Ishikawa (cell line): ENCODE results near the gene HMGXB3.

Experiments used
- CEBPB ChIP-seq: IDR thresholded peaks from 2 replicates; pipeline ENCODE4 v1.6.1; 2012
- CREB1 ChIP-seq: IDR thresholded peaks from 2 replicates; pipeline ENCODE4 v1.6.1; 2012; ENCODE audit warnings: low read depth
- EGR1 ChIP-seq: IDR thresholded peaks from 2 replicates; pipeline ENCODE4 v1.6.1; 2012
- EP300 ChIP-seq: IDR thresholded peaks from 2 replicates; pipeline ENCODE4 v1.6.1; 2012; ENCODE audit warnings: borderline replicate concordance
- FOXM1 ChIP-seq: IDR thresholded peaks from 2 replicates; pipeline ENCODE4 v1.6.1; 2012; ENCODE audit warnings: low read depth, borderline replicate concordance
- NFIC ChIP-seq: IDR thresholded peaks from 2 replicates; pipeline ENCODE4 v1.6.1; 2012
- RAD21 ChIP-seq: IDR thresholded peaks from 2 replicates; pipeline ENCODE4 v1.6.1; 2012; ENCODE audit warnings: low read depth
- TAF1 ChIP-seq: IDR thresholded peaks from 2 replicates; pipeline ENCODE4 v1.6.1; 2012; ENCODE audit warnings: low read depth, mild to moderate bottlenecking
- TCF12 ChIP-seq: IDR thresholded peaks from 2 replicates; pipeline ENCODE4 v1.6.1; 2012; ENCODE audit warnings: low read depth
- TEAD4 ChIP-seq: IDR thresholded peaks from 2 replicates; pipeline ENCODE4 v1.6.1; 2012
- USF1 ChIP-seq: IDR thresholded peaks from 2 replicates; pipeline ENCODE4 v1.6.1; 2012
- YY1 ChIP-seq: IDR thresholded peaks from 2 replicates; pipeline ENCODE4 v1.6.1; 2012; ENCODE audit warnings: low read depth
- ZBTB7A ChIP-seq: IDR thresholded peaks from 2 replicates; pipeline ENCODE4 v1.6.1; 2012; ENCODE audit warnings: low read depth
- TF ChIP-seq, protein P1 (sequence below): IDR thresholded peaks from 2 replicates; pipeline ENCODE4 v1.6.1; 2012; ENCODE audit warnings: low read depth, mild to moderate bottlenecking
- TF ChIP-seq, protein P2 (sequence below): IDR thresholded peaks from 2 replicates; pipeline ENCODE4 v1.6.1; 2012

The HMGXB3 gene

GRCh38 chr5:150053713-150054392, 53.3 kb downstream of the HMGXB3 start:
- no peak for TF ChIP-seq FOXM1
- no peak for TF ChIP-seq TCF12
- TF ChIP-seq YY1 = no peak
- TF ChIP-seq, protein P1, sequence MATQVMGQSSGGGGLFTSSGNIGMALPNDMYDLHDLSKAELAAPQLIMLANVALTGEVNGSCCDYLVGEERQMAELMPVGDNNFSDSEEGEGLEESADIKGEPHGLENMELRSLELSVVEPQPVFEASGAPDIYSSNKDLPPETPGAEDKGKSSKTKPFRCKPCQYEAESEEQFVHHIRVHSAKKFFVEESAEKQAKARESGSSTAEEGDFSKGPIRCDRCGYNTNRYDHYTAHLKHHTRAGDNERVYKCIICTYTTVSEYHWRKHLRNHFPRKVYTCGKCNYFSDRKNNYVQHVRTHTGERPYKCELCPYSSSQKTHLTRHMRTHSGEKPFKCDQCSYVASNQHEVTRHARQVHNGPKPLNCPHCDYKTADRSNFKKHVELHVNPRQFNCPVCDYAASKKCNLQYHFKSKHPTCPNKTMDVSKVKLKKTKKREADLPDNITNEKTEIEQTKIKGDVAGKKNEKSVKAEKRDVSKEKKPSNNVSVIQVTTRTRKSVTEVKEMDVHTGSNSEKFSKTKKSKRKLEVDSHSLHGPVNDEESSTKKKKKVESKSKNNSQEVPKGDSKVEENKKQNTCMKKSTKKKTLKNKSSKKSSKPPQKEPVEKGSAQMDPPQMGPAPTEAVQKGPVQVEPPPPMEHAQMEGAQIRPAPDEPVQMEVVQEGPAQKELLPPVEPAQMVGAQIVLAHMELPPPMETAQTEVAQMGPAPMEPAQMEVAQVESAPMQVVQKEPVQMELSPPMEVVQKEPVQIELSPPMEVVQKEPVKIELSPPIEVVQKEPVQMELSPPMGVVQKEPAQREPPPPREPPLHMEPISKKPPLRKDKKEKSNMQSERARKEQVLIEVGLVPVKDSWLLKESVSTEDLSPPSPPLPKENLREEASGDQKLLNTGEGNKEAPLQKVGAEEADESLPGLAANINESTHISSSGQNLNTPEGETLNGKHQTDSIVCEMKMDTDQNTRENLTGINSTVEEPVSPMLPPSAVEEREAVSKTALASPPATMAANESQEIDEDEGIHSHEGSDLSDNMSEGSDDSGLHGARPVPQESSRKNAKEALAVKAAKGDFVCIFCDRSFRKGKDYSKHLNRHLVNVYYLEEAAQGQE = no peak
- TF ChIP-seq CEBPB = no peak
- no peak for TF ChIP-seq EGR1
- TF ChIP-seq ZBTB7A = no peak
- no peak for TF ChIP-seq NFIC
- no peak for TF ChIP-seq RAD21
- TF ChIP-seq EP300 = no peak
- TF ChIP-seq, protein P2, sequence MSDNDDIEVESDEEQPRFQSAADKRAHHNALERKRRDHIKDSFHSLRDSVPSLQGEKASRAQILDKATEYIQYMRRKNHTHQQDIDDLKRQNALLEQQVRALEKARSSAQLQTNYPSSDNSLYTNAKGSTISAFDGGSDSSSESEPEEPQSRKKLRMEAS = no peak
- TF ChIP-seq CREB1 = no peak
- TF ChIP-seq USF1 = no peak
- TF ChIP-seq TEAD4 = no peak

DNA sequence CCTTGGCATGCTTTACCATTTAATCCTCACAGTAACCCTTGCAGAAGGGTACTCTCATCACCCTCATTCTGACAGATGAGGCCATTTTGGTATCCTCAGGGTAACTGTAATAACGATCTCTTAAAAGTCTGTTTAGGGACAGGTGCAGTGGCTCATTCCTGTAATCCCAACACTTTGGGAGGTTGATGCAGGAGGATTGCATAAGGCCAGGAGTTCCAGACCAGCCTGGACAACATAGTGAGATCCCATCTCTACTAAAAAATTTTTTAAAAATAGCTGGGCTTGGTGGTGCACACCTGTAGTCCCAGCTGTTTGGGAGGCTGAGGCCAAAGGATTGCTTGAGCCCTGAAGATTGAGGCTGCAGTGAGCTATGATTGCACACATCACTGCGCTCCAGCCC, 54.0 kb downstream of the HMGXB3 start:
- TF ChIP-seq CREB1 (no peak), EP300 (no peak), TAF1 (no peak), EGR1 (no peak), USF1 (no peak), ZBTB7A (no peak), TCF12 (no peak), CEBPB (no peak), FOXM1 (no peak), NFIC (no peak), YY1 (no peak), RAD21 (no peak), TEAD4 (no peak)
- TF ChIP-seq, protein P1 = no peak

- TF ChIP-seq, protein P2 = no peak
- TF ChIP-seq YY1 (no peak), EGR1 (no peak), RAD21 (no peak), TAF1 (no peak), ZBTB7A (no peak), NFIC (no peak), TCF12 (no peak), TEAD4 (no peak), FOXM1 (no peak)
- TF ChIP-seq, protein P1 = no peak
Measured at GRCh38 chr5:150055326-150056074, 55.0 kb downstream of the HMGXB3 start.

DNA sequence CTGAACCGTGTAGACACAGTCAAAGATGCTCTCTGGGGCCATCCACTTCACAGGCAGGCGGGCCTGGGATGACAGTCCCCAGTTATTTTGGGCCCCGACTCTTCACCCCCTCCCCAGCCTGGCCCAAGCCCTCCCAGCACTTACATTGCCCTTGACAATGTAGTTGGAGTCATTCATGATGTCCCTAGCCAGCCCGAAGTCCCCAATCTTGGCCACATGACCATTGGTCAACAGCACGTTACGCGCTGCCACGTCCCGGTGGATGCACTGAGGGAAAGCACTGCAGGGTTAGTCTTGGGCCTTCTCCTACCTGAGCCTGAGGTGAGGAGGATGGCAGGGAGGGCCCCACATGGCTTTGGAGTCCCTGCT, 55.5 kb downstream of the HMGXB3 start:
- TF ChIP-seq TCF12 (no peak), EGR1 (no peak), TEAD4 (no peak), USF1 (no peak), EP300 (no peak), TAF1 (no peak), FOXM1 (no peak), CEBPB (no peak), YY1 (no peak), ZBTB7A (no peak), RAD21 (no peak), NFIC (no peak)
- TF ChIP-seq, protein P1 = no peak
